Transverse colon (tissue), 4 donors: ENCODE measurements around the gene TPRX1.

Experiments
- CTCF ChIP-seq, 5 experiments: fragments of 200-600 bp in 3 of 5; fragments of 450-650 bp in 2 of 5; sonication (generic) in 3 of 5; IDR thresholded peaks; 1 replicate in 2 of 5; 2 replicates in 3 of 5; pipeline ENCODE4 v1.5.1; 2016 to 2017; ENCODE audit warnings: antibody characterized with exemption in 5 of 5, inconsistent platforms in 3 of 5, mild to moderate bottlenecking in 2 of 5, moderate library complexity in 1 of 5
- EP300 ChIP-seq: sonication (generic); formaldehyde crosslinking; IDR thresholded peaks from one replicate; pipeline ENCODE4 v1.6.1; 2017; ENCODE audit warnings: antibody characterized with exemption, low read depth
- POLR2A ChIP-seq: fragments of 450-650 bp; IDR thresholded peaks from one replicate; pipeline ENCODE4 v1.6.1; 2016; ENCODE audit warnings: antibody characterized with exemption, mild to moderate bottlenecking, moderate library complexity
- POLR2AphosphoS5 ChIP-seq, 3 donors: sonication (generic); formaldehyde crosslinking; IDR thresholded peaks; one replicate each; pipeline ENCODE4 v1.6.1; 2016; ENCODE audit warnings: antibody characterized with exemption in 3 of 3

GRCh38 chr19:47792616-47793015 lies 11.7 kb downstream of the TPRX1 start:
- TF ChIP-seq EP300 (no peak), POLR2AphosphoS5 (IDR thresholded peaks at IDR 0.05) (no peak), CTCF (IDR thresholded peaks at IDR 0.05) (no peak), POLR2A (no peak)
